Thoracic aorta (tissue), 2 donors: Measurements from ENCODE around the gene AHNAK. TPM values are rescaled to one million over a fixed set of nuclear protein-coding genes. Genes with fewer than 3 reads are reported as not detected.

Source experiments
- ATAC-seq: fragments of 150-250 bp; one replicate; pipeline ENCODE4 v1.8.0; 2017; ENCODE audit warnings: low read depth; ENCODE audit not compliant: insufficient number of reproducible peaks, low FRiP score
- DNase-seq: peaks from one replicate; pipeline ENCODE4 v3.0.0-alpha.2; 2020; ENCODE audit warnings: low spot score
- H3K27ac ChIP-seq, 2 donors: fragments of 200-600 bp; sonication (generic); 1 replicate in 1 of 2; 2 replicates in 1 of 2; pipeline ENCODE4 v1.5.1; 2016; ENCODE audit warnings: mild to moderate bottlenecking in 2 of 2, moderate library complexity in 2 of 2
- H3K27me3 ChIP-seq: fragments of 200-600 bp; sonication (generic); replicated peaks from 2 replicates; pipeline ENCODE4 v1.6.0; 2016; ENCODE audit warnings: mild to moderate bottlenecking; ENCODE audit not compliant: insufficient read depth
- H3K36me3 ChIP-seq: fragments of 200-600 bp; sonication (generic); one replicate; pipeline ENCODE4 v1.5.1; 2016
- H3K4me1 ChIP-seq, 2 donors: fragments of 200-600 bp; sonication (generic); 1 replicate in 1 of 2; 2 replicates in 1 of 2; pipeline versions ENCODE4 v1.5.1 to v1.6.0; 2016; ENCODE audit warnings: low read depth in 2 of 2, mild to moderate bottlenecking in 1 of 2; ENCODE audit not compliant: control insufficient read depth in 1 of 2
- H3K4me3 ChIP-seq: fragments of 200-600 bp; sonication (generic); 2 replicates; pipeline ENCODE4 v1.5.1; 2016; ENCODE audit warnings: mild to moderate bottlenecking
- H3K9me3 ChIP-seq: fragments of 200-600 bp; sonication (generic); 2 replicates; pipeline ENCODE4 v1.5.1; 2016
- total RNA-seq, 2 donors: library from RNA; depleted of rRNA; stranded (reverse); fragments of >200 nt; gene quantifications; one replicate each; pipeline versions ENCODE4 v1.1.0 to v1.2.3, GENCODE V29; 2016
- TF ChIP-seq, protein P1 (sequence below): fragments of 200-600 bp; sonication (generic); IDR thresholded peaks from one replicate; pipeline ENCODE4 v1.5.1; 2019; ENCODE audit warnings: antibody characterized with exemption

The AHNAK gene
- total RNA-seq, 2 donors from 2014 or later: 1,009 to 1,046 TPM

DNA sequence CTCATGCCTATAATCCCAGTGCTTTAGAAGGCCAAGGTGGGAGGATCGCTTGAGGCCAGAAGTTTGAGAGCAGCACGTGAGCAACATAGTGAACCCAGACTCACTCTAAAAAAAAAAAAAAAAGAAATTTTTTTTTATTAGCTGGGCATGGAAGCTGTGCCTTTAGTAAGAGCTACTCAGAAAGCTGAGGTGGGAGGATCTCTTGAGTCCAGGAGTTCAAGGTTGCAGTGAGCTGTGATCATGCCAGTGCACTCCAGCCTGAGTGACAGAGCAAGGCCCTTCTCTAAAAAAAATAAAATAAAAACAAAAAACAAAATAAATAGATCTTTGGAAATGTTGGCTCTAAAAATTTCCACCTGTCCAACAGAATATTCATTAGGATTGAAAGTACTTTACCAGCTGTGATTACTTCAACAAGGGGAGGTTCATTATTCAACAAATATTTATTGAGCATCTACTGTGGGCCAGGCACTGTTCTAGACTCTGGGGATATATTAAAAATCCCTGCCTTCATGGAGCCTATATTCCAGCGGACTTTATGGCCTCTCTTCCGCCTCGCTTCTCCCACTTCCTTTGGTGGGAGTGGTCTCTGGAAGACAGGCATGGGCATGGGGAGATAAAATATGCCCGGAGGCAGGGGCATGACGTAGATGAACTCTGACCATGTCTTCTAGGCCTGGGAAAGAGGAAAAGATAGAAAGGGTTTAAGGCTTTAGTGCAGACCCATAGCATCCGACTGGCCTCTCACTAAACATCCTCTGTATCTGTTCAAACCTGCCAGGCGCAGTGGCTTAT, 47.9 kb downstream of the AHNAK start:
- H3K36me3 ChIP-seq: no peaks in the 10 kb centered on the region
- H3K27ac ChIP-seq: no peak overlapping the region
- no peak for ATAC-seq
- no peak overlapping the region for H3K4me3 ChIP-seq
- H3K27me3 ChIP-seq: no peaks in the 10 kb centered on the region
- peaks cover 7 to 16% of the 10 kb centered on the region in 2 donors for H3K4me1 ChIP-seq
- TF ChIP-seq, protein P1, sequence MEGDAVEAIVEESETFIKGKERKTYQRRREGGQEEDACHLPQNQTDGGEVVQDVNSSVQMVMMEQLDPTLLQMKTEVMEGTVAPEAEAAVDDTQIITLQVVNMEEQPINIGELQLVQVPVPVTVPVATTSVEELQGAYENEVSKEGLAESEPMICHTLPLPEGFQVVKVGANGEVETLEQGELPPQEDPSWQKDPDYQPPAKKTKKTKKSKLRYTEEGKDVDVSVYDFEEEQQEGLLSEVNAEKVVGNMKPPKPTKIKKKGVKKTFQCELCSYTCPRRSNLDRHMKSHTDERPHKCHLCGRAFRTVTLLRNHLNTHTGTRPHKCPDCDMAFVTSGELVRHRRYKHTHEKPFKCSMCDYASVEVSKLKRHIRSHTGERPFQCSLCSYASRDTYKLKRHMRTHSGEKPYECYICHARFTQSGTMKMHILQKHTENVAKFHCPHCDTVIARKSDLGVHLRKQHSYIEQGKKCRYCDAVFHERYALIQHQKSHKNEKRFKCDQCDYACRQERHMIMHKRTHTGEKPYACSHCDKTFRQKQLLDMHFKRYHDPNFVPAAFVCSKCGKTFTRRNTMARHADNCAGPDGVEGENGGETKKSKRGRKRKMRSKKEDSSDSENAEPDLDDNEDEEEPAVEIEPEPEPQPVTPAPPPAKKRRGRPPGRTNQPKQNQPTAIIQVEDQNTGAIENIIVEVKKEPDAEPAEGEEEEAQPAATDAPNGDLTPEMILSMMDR: no peak
- no peaks in the 10 kb centered on the region for H3K9me3 ChIP-seq
- no peak for DNase-seq

DNA sequence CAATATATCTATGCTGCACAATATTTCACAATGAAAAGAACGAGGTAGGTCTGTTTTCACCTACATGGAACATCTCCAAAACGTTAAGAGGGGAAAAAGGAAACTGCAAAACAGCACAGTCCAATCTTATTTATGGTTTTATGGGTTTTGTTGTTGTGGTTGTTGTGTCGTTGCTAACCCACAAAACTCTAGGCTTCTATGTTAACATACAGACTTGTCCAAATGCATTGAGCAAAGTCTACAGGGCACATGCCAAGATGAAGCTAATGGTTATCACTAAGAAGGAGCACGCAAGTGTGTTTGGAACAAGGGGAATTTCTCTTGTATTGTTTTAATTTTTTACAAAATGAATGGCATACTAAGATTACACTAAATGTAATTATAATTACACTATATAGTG, 48.6 kb downstream of the AHNAK start:
- Histone ChIP-seq H3K27ac (no peak overlapping the region), H3K36me3 (no peaks in the 10 kb centered on the region)

DNA sequence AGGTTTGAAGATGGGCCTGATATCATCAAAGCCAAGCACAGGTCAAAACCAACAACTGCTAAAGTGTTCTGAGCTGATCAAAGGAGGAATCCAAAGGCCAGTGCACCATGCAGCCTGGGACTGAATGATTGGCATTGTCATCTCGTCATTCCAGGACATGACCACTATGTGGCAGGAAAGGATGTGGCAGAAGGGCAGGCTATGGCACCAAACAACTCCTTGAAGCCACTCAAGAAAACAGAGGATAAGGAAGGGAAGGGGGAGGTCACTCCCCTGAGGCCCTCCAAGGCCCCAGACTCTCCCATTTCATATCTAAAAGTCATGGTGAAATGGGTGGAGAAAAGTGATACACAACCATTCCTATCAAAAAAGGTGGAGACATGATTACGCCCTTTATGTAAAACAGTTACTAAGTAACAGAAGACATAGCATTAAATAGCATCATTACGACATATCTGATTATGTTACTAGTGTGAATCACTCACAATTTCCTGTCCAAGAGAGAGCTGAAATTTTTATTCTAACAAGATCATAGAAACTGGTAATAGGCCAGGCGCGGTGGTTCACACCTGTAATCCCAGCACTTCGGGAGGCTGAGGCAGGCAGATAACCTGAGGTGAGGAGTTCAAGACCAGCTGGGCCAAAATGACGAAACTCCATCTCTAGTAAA, 49.3 kb downstream of the AHNAK start:
- H3K4me1 ChIP-seq: peaks cover 7 to 13% of the 10 kb centered on the region in 2 donors
- ATAC-seq (no peak), DNase-seq (no peak)
- no peaks in the 10 kb centered on the region for H3K36me3 ChIP-seq
- H3K27me3 ChIP-seq: no peaks in the 10 kb centered on the region
- H3K4me3 ChIP-seq: no peak overlapping the region
- TF ChIP-seq, protein P1: no peak
- no peaks in the 10 kb centered on the region for H3K9me3 ChIP-seq
- H3K27ac ChIP-seq: no peak overlapping the region

More for the DNA sequence above, 48.6 kb downstream of the AHNAK start:
- DNase-seq: no peak
- Histone ChIP-seq H3K27me3 (no peaks in the 10 kb centered on the region), H3K9me3 (no peaks in the 10 kb centered on the region), H3K4me1 (peaks cover 7 to 16% of the 10 kb centered on the region in 2 donors), H3K4me3 (no peak overlapping the region)
- ATAC-seq: no peak
- TF ChIP-seq, protein P1: no peak

DNA sequence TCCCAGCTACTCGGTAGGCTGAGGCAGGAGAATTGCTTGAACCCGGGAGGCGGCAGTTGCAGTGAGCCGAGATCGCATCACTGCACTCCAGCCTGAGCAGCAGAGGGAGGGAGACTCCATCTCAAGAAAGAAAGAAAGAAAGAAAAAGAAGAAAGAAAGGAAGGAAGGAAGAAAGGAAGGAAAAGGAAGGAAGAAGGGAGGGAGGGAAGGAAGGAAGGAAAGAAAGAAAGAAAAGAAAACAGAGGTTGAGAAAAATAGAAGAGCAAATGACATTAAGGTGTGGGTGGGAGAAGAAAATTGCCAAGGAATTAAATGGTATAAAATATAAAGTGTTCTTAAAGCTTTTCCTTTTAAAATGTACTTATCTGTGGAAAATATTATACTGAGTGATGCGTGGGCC, 49.9 kb downstream of the AHNAK start:
- Histone ChIP-seq H3K9me3 (no peaks in the 10 kb centered on the region), H3K36me3 (no peaks in the 10 kb centered on the region), H3K27ac (no peak overlapping the region), H3K4me1 (peaks cover 7% of the 10 kb centered on the region in 2 donors), H3K27me3 (no peaks in the 10 kb centered on the region), H3K4me3 (no peak overlapping the region)
- TF ChIP-seq, protein P1: no peak
- DNase-seq (no peak), ATAC-seq (no peak)

DNA sequence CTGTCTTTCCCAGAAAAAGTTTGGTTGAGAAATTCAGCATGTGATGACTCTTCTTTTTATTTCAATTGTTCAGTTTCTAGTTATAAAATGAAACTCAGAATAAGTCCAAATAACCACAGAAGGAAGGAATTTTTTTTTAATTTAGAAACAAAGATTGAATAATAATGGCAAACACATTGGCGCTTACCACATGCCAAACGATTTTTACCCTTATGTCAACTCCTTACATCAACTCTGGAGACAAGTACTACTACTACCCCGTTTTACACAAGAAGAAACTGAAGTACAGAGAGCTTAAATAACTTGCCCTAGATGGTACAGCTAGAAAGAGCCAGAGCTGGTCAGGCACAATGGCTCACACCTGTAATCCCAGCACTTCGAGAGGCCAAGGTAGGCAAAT, 52.4 kb downstream of the AHNAK start:
- Histone ChIP-seq H3K9me3 (no peaks in the 10 kb centered on the region), H3K27ac (no peak overlapping the region), H3K4me1 (no peaks in the 10 kb centered on the region), H3K4me3 (no peak overlapping the region), H3K27me3 (no peaks in the 10 kb centered on the region), H3K36me3 (no peaks in the 10 kb centered on the region)
- DNase-seq: no peak
- TF ChIP-seq, protein P1: no peak
- no peak for ATAC-seq
